ENCODE results near the gene C1orf52.

The C1orf52 gene

Small RNA genes lying within 50 kb of the gene (small RNA-seq; reads per million reads assigned to genes)
- 0 reads per million in 2 experiments for gene RF00019

Data from SK-N-DZ (cell line).